H9 (cell line): ENCODE data around the gene CCNYL1. TPM values are rescaled to one million over a fixed set of nuclear protein-coding genes. Genes with fewer than 3 reads are reported as not detected.

Experiments used
- DNase-seq: peaks from one replicate; pipeline ENCODE4 v3.0.0-alpha.2; 2017
- H2AFZ ChIP-seq: one replicate; pipeline ENCODE4 v1.6.1; 2013; ENCODE audit warnings: mild to moderate bottlenecking, low read length, control low read depth, moderate library complexity
- H2AK5ac ChIP-seq: 2 replicates; pipeline ENCODE4 v1.6.1; 2013; ENCODE audit warnings: low read length, control low read depth, mixed read lengths; ENCODE audit not compliant: insufficient read length
- H2BK120ac ChIP-seq: one replicate; pipeline ENCODE4 v1.6.1; 2013; ENCODE audit warnings: low read depth, mild to moderate bottlenecking, low read length, control low read depth, inconsistent platforms; ENCODE audit not compliant: poor library complexity, severe bottlenecking
- H2BK12ac ChIP-seq: 2 replicates; pipeline ENCODE4 v1.6.1; 2013; ENCODE audit warnings: low read length, control low read depth, mixed read lengths, low read depth; ENCODE audit not compliant: insufficient read length
- H2BK15ac ChIP-seq: 2 replicates; pipeline ENCODE4 v1.6.1; 2013; ENCODE audit warnings: low read depth, low read length, control low read depth
- H2BK20ac ChIP-seq: one replicate; pipeline ENCODE4 v1.6.1; 2013; ENCODE audit warnings: low read depth, mild to moderate bottlenecking, low read length, control low read depth, inconsistent platforms; ENCODE audit not compliant: poor library complexity, severe bottlenecking
- H2BK5ac ChIP-seq: 2 replicates; pipeline ENCODE4 v1.6.1; 2013; ENCODE audit warnings: low read length, control low read depth, mixed read lengths; ENCODE audit not compliant: insufficient read length
- H3K14ac ChIP-seq: 2 replicates; pipeline ENCODE4 v1.6.1; 2013; ENCODE audit warnings: low read length, control low read depth; ENCODE audit not compliant: insufficient read depth
- H3K18ac ChIP-seq: 2 replicates; pipeline ENCODE4 v1.6.1; 2013; ENCODE audit warnings: low read depth, mild to moderate bottlenecking, mixed read lengths, low read length, control low read depth; ENCODE audit not compliant: insufficient read length
- H3K23ac ChIP-seq: 2 replicates; pipeline ENCODE4 v1.6.1; 2013; ENCODE audit warnings: low read length, control low read depth, mixed read lengths, low read depth; ENCODE audit not compliant: insufficient read length
- H3K23me2 ChIP-seq: 2 replicates; pipeline ENCODE4 v1.6.1; 2013; ENCODE audit warnings: low read depth, mild to moderate bottlenecking, mixed read lengths, low read length, control low read depth; ENCODE audit not compliant: insufficient read length, poor library complexity, severe bottlenecking
- H3K27ac ChIP-seq: 2 replicates; pipeline ENCODE4 v1.5.1; 2013; ENCODE audit warnings: low read length, control low read depth, mixed read lengths, low read depth; ENCODE audit not compliant: insufficient read length
- H3K27me3 ChIP-seq: 2 replicates; pipeline ENCODE4 v1.6.1; 2013; ENCODE audit warnings: low read length, control low read depth, inconsistent platforms; ENCODE audit not compliant: insufficient read depth
- H3K4ac ChIP-seq: 2 replicates; pipeline ENCODE4 v1.6.1; 2013; ENCODE audit warnings: low read depth, mild to moderate bottlenecking, control low read depth, inconsistent platforms, low read length, moderate library complexity
- H3K4me1 ChIP-seq: 2 replicates; pipeline ENCODE4 v1.6.1; 2013; ENCODE audit warnings: low read length, control low read depth, inconsistent platforms; ENCODE audit not compliant: insufficient read depth
- H3K4me2 ChIP-seq: 2 replicates; pipeline ENCODE4 v1.6.1; 2013; ENCODE audit warnings: low read length, control low read depth, mixed read lengths; ENCODE audit not compliant: insufficient read length, insufficient read depth
- H3K56ac ChIP-seq: 2 replicates; pipeline ENCODE4 v1.6.1; 2013; ENCODE audit warnings: low read depth, mild to moderate bottlenecking, mixed read lengths, low read length, control low read depth; ENCODE audit not compliant: insufficient read length
- H3K79me1 ChIP-seq: 2 replicates; pipeline ENCODE4 v1.6.1; 2013; ENCODE audit warnings: low read depth, mild to moderate bottlenecking, moderate library complexity, low read length, control low read depth, inconsistent platforms; ENCODE audit not compliant: insufficient read depth, poor library complexity, severe bottlenecking
- H3K79me2 ChIP-seq: 2 replicates; pipeline ENCODE4 v1.6.1; 2013; ENCODE audit warnings: low read length, control low read depth, inconsistent platforms; ENCODE audit not compliant: insufficient read depth
- H3K9ac ChIP-seq: 2 replicates; pipeline ENCODE4 v1.6.1; 2013; ENCODE audit warnings: low read length, control low read depth, mixed read lengths; ENCODE audit not compliant: insufficient read length; ENCODE audit errors: extremely low read depth
- H3K9me3 ChIP-seq: one replicate; pipeline ENCODE4 v1.6.1; 2013; ENCODE audit warnings: low read depth, low read length, inconsistent platforms; ENCODE audit not compliant: control insufficient read depth
- H3T11ph ChIP-seq: one replicate; pipeline ENCODE4 v1.6.1; 2013; ENCODE audit warnings: mild to moderate bottlenecking, low read length, control low read depth, inconsistent platforms
- H4K20me1 ChIP-seq: one replicate; pipeline ENCODE4 v1.6.1; 2013; ENCODE audit not compliant: control insufficient read depth, insufficient read length, insufficient read depth
- H4K5ac ChIP-seq: 2 replicates; pipeline ENCODE4 v1.6.1; 2013; ENCODE audit warnings: low read depth, mild to moderate bottlenecking, mixed read lengths, low read length, control low read depth; ENCODE audit not compliant: insufficient read length
- H4K8ac ChIP-seq: replicated peaks from 2 replicates; pipeline ENCODE4 v1.6.1; 2013; ENCODE audit warnings: low read length, control low read depth, mixed read lengths, low read depth; ENCODE audit not compliant: insufficient read length
- H4K91ac ChIP-seq: 2 replicates; pipeline ENCODE4 v1.6.1; 2013; ENCODE audit warnings: low read depth, mild to moderate bottlenecking, moderate library complexity, mixed read lengths, low read length, control low read depth; ENCODE audit not compliant: insufficient read length
- H3K27ac Mint-ChIP-seq, 3 experiments: 2 replicates in 2 of 3; 3 replicates in 1 of 3; pipeline ENCODE4 v1.8.0; 2020 to 2021; ENCODE audit warnings: mixed read lengths in 3 of 3, mild to moderate bottlenecking in 1 of 3, moderate library complexity in 1 of 3
- H3K27me3 Mint-ChIP-seq: 2 replicates; pipeline ENCODE4 v1.8.0; 2021; ENCODE audit warnings: low read depth, mild to moderate bottlenecking, moderate library complexity, mixed read lengths
- H3K36me3 Mint-ChIP-seq, 3 experiments: 2 replicates in 2 of 3; 3 replicates in 1 of 3; pipeline ENCODE4 v1.8.0; 2020 to 2021; ENCODE audit warnings: low read depth in 3 of 3, mixed read lengths in 3 of 3; ENCODE audit not compliant: insufficient read depth in 1 of 3
- H3K4me1 Mint-ChIP-seq, 2 experiments: 2 replicates each; pipeline ENCODE4 v1.8.0; 2020; ENCODE audit warnings: mixed read lengths in 2 of 2
- H3K4me3 Mint-ChIP-seq, 2 experiments: 2 replicates in 1 of 2; 3 replicates in 1 of 2; pipeline ENCODE4 v1.8.0; 2020 to 2021; ENCODE audit warnings: mild to moderate bottlenecking in 2 of 2, mixed read lengths in 2 of 2, moderate library complexity in 1 of 2
- H3K9me3 Mint-ChIP-seq, 2 experiments: 2 replicates in 1 of 2; 3 replicates in 1 of 2; pipeline ENCODE4 v1.8.0; 2020; ENCODE audit warnings: mild to moderate bottlenecking in 2 of 2, mixed read lengths in 2 of 2, moderate library complexity in 1 of 2
- WGBS: extraction: QIAGEN DNeasy Blood & Tissue Kit; methylation state at CpG from one replicate; pipeline ENCODE4 v1.1.7; 2013; ENCODE audit warnings: missing lambda C conversion rate, low lambda C conversion rate, mixed read lengths; ENCODE audit not compliant: insufficient read length; ENCODE audit errors: extremely low coverage; 5-methylcytosine and 5-hydroxymethylcytosine counted together
- total RNA-seq: library from RNA; stranded (reverse); gene quantifications from 2 replicates; pipeline ENCODE4 v1.2.1, GENCODE V29; 2021
- TF ChIP-seq, protein P1 (sequence below): fragments of 200-600 bp; sonication (generic); conservative IDR thresholded peaks from 3 replicates; pipeline ENCODE4 v1.8.0; 2021; ENCODE audit warnings: antibody characterized with exemption, mild to moderate bottlenecking

CCNYL1 gene
- total RNA-seq, 1 experiment from 2014 or later: 27.0 TPM

- no peak overlapping the region for H3K4me3 Mint-ChIP-seq
- H3K79me2 ChIP-seq: no peaks in the 10 kb centered on the region
Observed at GRCh38 chr2:207693641-207694249, 17.7 kb upstream of the CCNYL1 start.

More at GRCh38 chr2:207693641-207694249, 17.7 kb upstream of the CCNYL1 start:
- Mint-ChIP-seq H3K27me3 (no peaks in the 10 kb centered on the region), H3K4me1 (peaks cover 0 to 3% of the 10 kb centered on the region in 2 experiments; a peak in 2 of 4 replicates), H3K36me3 (no peaks in the 10 kb centered on the region), H3K27ac (no peak overlapping the region), H3K9me3 (no peaks in the 10 kb centered on the region; a peak in 2 of 5 replicates)
- H3K9me3 ChIP-seq: no peaks in the 10 kb centered on the region
- no peak overlapping the region for H3K56ac ChIP-seq
- H3K79me1 ChIP-seq: no peaks in the 10 kb centered on the region
- TF ChIP-seq, protein P1, sequence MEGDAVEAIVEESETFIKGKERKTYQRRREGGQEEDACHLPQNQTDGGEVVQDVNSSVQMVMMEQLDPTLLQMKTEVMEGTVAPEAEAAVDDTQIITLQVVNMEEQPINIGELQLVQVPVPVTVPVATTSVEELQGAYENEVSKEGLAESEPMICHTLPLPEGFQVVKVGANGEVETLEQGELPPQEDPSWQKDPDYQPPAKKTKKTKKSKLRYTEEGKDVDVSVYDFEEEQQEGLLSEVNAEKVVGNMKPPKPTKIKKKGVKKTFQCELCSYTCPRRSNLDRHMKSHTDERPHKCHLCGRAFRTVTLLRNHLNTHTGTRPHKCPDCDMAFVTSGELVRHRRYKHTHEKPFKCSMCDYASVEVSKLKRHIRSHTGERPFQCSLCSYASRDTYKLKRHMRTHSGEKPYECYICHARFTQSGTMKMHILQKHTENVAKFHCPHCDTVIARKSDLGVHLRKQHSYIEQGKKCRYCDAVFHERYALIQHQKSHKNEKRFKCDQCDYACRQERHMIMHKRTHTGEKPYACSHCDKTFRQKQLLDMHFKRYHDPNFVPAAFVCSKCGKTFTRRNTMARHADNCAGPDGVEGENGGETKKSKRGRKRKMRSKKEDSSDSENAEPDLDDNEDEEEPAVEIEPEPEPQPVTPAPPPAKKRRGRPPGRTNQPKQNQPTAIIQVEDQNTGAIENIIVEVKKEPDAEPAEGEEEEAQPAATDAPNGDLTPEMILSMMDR: no peak
- no peak overlapping the region for H4K8ac ChIP-seq
- H3K4ac ChIP-seq: no peak overlapping the region
- H2BK12ac ChIP-seq: no peak overlapping the region
- no peak overlapping the region for H3K23ac ChIP-seq
- no peaks in the 10 kb centered on the region for H3K27me3 ChIP-seq
- H3K4me1 ChIP-seq: no peaks in the 10 kb centered on the region
- no peak overlapping the region for H3K27ac ChIP-seq
- H2AK5ac ChIP-seq: no peak overlapping the region
- DNase-seq: no peak
- H4K5ac ChIP-seq: no peak overlapping the region
- no peak overlapping the region for H2BK5ac ChIP-seq
- H2BK15ac ChIP-seq: no peak overlapping the region
- H4K91ac ChIP-seq: no peak overlapping the region
- H3K14ac ChIP-seq: no peak overlapping the region
- H3K9ac ChIP-seq: no peak overlapping the region
- no CpG with 5 or more reads among the region's 4 CpGs for WGBS
- no peaks in the 10 kb centered on the region for H3K23me2 ChIP-seq
- no peak overlapping the region for H2AFZ ChIP-seq
- no peak overlapping the region for H3K18ac ChIP-seq
- no peak overlapping the region for H3T11ph ChIP-seq
- no peak overlapping the region for H2BK120ac ChIP-seq
- H3K4me2 ChIP-seq: no peak overlapping the region
- H4K20me1 ChIP-seq: no peaks in the 10 kb centered on the region
- H2BK20ac ChIP-seq: no peak overlapping the region
